GM19452 (cell line): ENCODE measurements around the gene CNPPD1.
A peak's percentile ranks its signal among the peaks of the same experiment; 100 is the strongest.
"Not testable (repeated sequence)": the region's sequence is repeated elsewhere in the genome, so short reads cannot be mapped to it uniquely, and the experiment has no call there.

Source experiments
- ATAC-seq: cut with Tn5 transposase; IDR thresholded peaks from one replicate; pipeline ENCODE4 v1.9.1; 2021; ENCODE audit not compliant: unreplicated experiment

The CNPPD1 gene

DNA sequence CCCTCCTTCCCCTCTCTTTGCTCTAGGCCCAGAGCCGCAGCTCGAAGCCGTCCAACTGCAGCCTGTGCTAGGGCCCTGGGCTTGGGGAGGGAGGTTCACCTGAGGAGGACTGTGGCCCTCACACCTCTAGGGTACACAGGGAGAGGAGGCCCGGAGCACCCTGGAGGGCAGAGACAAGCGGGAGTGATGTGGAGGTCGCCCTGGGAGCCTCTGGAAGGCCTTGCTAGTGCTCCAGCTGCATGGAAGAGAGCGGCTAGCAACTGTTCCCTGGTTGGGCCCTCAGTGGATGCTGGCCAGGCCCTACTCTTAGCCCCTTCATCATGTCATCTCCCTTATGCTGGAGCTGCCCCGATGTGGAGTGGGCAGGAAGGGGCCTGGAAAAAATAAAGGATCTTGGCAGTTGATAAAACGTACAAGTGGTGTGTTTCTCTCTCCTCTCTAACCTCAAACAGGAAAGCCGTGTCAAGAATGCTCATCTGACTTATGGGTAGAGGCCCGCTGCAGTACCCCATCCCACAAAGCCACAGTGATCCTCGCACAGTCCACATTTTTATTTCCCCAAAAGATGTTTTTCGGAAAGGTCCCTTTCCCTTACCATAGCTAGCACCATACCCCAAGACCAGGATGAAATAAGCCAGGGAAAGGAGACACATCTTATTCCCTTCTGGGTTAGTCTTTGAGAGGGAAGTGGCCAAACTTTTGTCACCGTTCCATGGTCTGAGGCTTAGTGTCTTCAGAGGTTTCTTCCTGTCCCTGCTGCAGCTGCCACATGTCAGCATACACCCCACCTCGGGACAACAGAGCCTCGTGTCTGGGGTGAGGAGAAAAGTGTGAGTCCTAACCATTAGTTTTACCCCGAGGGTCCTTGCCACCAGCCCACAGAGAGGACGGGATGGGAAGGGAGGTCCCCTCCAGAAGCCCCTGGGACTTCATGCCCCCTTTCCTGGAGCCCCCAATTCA lies 32.8 kb upstream of the CNPPD1 start:
- ATAC-seq, result no peak

GRCh38 chr2:219207884-219208740 lies 31.4 kb upstream of the CNPPD1 start:
- no peak for ATAC-seq

DNA sequence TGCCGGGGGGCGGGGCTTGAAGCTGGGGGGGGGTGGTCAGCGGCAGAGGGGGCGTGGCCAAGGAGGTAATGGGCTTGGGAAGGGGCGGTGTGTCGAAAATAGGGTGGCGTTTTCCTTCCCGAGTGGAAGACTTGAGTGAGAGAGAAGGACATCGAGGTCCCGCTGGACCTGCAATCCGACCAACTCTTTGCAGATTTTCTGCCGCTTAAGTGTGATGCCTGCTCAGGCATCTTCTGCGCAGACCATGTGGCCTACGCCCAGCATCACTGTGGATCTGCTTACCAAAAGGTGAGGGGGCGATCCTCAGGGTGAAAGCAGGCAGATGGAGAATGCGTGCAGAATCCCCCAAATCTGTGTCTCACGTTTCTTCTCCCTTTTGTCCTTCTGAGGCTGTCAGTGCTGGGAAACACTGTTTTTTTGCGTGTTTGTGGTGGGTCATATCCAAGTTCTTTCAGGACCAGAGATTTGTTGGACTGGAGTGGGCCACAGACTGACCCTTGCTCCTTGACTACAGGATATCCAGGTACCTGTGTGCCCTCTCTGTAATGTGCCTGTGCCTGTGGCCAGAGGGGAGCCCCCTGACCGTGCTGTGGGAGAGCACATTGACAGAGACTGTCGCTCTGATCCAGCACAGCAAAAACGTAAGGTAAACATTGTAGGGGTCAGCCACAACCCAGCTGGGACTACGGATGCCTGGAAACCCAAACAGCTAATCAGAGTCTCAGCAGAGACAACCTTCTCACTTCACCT lies 30.6 kb upstream of the CNPPD1 start:
- no peak for ATAC-seq

GRCh38 chr2:219206328-219207133 lies 29.8 kb upstream of the CNPPD1 start, which contains the start of gene ZFAND2B:
Gene ZFAND2B (plus strand): TSS chr2:219206782. CDS start chr2:219206988, 206 bp downstream.
- ATAC-seq, result peak; percentile 98

DNA sequence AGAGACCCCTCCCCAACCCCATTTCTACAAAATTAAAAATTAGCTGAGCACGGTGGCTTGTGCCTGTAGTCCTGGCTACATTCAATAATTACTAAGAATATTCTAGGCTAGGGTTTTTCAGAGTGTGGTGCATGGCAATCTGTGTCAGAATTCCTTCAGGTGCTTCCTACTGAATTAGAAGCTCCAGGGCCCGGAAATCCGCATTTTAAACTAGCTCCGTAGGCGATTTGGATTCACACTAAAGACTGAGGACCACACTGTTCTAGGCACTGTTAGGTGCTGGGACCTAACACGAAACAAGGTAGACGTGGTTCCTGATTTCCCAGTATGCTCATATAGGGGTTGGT lies 29.2 kb upstream of the CNPPD1 start:
- ATAC-seq, result no peak

GRCh38 chr2:219205165-219205538 lies 28.4 kb upstream of the CNPPD1 start:
- ATAC-seq, result no peak

DNA sequence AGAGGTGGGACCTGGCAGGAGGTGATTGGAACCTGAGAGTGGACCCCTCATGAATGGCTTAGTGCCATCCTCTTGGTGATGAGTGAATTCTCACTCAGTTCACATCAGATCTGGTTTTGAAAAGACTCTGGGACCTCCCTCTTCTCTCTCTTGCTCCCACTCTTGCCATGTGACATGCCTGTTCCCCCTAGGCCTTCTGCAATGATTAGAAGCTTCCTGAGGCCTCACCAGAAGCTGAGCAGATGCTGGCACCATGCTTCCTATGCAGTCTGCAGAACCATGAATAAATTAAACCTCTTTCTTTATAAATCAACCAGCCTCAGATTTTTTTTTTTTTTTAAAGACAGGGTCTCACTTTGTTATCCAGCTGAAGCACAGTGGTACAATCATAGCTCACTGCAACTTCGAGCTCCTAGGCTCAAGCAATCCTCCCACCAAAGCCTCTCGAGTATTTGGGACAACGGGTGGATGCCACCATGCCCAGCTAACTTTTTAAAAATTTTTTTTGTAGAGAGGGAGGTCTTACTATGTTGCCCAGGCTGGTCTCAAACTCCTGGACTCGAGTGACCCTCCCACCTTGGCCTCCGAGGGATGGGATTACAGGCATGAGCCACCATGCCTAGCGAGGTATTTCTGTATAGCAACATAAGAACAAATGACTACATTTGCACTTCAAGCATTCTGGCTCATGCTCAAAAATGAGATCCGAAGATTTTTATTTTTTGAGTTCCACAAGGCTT lies 27.9 kb upstream of the CNPPD1 start:
- ATAC-seq, result no peak

DNA sequence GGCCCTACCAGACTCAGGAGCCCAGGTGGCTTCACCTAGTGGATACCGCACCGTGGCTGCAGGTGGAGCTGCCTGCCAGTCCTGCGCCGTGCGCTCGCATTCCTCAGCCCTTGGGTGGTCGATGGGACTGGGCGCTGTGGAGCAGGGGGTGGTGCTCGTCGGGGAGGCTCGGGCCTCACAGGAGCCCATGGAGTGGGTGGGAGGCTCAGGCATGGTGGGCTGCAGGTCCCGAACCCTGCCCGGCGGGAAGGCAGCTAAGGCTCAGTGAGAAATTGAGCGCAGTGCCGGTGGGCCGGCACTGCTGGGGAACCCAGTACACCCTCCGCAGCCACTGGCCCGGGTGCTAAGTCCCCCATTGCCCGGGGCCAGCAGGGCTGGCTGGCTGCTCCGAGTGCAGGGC lies 24.6 kb upstream of the CNPPD1 start:
- not testable (repeated sequence) for ATAC-seq

- not testable (repeated sequence) for ATAC-seq
Measured at GRCh38 chr2:219200502-219201326, 24.0 kb upstream of the CNPPD1 start.

GRCh38 chr2:219199470-219200211 lies 22.9 kb upstream of the CNPPD1 start:
- no peak for ATAC-seq

DNA sequence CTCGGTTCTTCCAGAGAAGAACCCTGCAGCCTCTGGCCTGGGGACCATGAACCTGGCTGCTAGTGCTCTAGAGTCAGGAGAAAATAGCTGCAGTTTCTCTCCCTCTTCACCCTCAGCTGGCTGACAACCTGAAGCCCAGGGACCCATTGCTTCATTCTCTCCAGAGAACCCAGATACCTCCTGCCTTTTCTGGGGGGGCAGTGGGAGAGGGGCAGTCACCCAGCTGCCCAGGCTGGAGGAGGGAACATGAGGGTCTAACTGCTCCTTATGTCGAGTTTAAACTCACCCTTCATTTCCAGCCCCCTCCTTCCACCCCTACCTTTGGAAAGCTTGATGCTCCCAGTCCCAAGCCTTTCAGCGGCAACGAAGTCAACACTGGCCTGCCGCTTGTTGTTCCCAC lies 22.2 kb upstream of the CNPPD1 start:
- ATAC-seq, result no peak

DNA sequence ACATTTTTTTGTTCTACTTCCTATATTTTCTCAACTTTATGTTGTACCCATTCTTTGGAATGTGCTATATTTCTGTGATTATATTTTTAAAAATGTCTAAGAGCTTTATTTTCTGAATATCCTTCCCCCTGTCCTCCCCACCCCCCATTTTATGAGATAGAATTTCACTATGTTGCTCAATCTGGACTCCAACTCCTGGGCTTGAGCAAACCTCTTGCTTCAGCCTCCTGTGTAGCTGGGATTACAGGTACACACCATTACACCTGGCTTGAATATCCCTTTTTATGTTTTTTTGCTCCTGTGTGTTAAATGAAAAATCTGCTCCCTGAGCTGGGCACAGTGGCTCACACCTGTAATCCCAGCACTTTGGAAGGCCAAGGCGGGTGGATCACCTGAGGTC lies 20.7 kb upstream of the CNPPD1 start:
- ATAC-seq, result no peak

- ATAC-seq, result no peak
Measured at GRCh38 chr2:219186754-219187456, 10.2 kb upstream of the CNPPD1 start.

DNA sequence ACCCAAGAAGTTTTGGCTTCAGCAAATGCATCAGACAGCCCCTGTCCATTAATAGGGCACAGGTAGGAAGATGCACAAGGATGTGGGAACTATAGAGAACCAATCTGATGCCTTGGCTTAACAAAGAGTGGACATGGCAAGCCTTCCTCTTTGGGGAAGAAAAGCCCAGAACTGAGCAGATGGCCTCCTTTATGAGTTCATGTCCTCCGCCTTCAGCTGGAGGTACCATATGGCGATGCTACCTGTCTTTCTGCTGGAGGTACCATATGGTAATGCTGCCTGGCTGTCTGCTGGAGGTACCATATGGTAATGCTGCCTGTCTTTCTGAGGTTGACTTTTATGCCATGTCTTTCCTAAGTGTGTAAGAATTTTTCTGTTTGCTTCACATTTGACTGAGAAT lies 7.4 kb upstream of the CNPPD1 start:
- ATAC-seq, result no peak

GRCh38 chr2:219183151-219183772 lies 6.5 kb upstream of the CNPPD1 start:
- ATAC-seq, result no peak

DNA sequence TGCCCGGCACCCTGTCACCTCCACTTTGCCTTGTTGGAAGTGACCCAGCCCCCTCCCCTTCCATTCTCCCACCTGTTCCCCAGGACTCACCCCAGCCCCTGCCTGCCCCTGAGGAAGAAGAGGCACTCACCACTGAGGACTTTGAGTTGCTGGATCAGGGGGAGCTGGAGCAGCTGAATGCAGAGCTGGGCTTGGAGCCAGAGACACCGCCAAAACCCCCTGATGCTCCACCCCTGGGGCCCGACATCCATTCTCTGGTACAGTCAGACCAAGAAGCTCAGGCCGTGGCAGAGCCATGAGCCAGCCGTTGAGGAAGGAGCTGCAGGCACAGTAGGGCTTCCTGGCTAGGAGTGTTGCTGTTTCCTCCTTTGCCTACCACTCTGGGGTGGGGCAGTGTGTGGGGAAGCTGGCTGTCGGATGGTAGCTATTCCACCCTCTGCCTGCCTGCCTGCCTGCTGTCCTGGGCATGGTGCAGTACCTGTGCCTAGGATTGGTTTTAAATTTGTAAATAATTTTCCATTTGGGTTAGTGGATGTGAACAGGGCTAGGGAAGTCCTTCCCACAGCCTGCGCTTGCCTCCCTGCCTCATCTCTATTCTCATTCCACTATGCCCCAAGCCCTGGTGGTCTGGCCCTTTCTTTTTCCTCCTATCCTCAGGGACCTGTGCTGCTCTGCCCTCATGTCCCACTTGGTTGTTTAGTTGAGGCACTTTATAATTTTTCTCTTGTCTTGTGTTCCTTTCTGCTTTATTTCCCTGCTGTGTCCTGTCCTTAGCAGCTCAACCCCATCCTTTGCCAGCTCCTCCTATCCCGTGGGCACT lies 5.8 kb upstream of the CNPPD1 start:
- ATAC-seq, result no peak
